ENCODE measurements around the gene RRP8.
A peak's percentile ranks its signal among the peaks of the same experiment; 100 is the strongest.

RRP8 gene

DNA sequence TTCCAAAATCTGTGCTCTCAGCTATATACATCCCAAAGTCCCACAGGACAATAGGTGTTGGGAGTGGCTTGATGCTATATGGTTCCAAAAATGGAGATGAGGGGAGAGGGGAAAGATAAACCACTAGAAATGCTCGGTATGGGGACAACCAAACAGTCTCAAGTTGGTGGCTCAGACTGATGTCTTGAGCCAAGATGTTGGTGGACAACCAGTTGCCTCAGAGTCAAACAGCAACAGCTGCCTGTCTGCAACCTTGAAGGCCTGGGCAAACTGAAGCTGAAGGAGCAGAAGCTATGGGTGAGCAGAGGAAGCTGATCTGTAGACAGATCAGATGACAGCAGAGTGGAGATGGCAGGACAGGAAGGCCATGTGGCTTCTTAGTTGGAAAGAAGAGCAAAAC lies 4.0 kb downstream of the RRP8 start:
- no peak for DNase-seq

GRCh38 chr11:6598555-6598954 lies 4.9 kb downstream of the RRP8 start:
- DNase-seq, result no peak

DNA sequence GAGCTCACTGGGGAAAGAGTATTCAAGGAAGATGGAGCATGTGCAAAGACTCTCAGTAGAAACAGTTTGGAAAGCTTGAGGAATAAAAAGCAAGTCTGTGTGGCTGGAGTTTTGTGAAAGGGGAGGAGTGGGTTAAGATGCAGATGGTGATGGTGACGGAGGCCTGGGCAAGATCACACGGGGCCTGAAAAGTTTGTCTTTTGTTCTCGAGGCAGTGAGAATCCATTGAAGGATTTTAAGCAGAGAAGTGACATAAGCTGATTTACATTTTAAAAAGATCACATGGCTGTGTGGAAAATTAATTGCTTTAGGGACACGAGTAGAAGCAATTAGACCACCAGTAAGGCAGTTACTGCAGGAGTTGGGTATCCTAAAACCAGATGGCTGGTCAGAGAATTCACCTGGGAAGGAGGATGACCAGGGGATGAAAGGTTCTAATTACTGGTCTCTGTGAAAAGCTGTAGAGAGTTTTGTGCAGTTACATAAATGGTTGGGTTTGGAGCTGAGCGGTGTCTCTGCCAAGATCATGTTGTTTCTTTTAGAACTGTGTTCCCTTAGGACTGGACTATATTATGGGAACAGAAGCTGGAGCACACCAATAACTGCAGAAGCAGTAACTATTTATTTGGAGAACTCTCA lies 7.1 kb downstream of the RRP8 start:
- no peak for DNase-seq

DNA sequence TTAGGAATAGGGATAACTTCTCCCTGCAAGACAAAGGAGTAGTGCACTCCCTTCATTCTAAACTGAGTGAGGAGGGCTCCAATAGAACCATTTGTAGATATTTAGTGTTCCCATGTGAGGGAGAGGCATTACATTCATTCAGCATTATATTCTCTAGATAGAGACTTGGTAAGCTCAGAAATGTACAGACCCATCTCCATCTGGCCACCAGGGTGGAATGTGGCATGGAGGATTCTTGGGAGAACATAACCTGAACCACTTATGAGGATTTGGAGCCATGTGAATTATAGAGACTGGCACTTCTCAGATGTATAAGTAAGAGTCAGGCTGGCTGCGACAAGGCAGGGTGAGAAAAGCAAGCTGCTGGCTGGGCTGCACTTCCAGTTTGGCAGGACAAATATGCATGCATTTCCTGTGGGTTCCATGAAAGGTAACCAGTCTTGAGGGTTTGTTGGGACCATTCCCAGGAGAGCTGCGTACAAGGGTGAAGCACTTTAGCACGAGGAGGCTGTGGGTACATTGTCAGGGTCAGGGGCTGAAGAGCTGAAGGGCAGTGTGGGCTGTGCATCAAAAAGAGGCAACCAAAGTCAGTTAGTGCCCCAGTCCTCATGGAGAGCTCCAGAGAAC lies 9.2 kb downstream of the RRP8 start:
- no peak for DNase-seq

GRCh38 chr11:6588018-6588417 lies 15.4 kb downstream of the RRP8 start:
- no peak for DNase-seq

DNA sequence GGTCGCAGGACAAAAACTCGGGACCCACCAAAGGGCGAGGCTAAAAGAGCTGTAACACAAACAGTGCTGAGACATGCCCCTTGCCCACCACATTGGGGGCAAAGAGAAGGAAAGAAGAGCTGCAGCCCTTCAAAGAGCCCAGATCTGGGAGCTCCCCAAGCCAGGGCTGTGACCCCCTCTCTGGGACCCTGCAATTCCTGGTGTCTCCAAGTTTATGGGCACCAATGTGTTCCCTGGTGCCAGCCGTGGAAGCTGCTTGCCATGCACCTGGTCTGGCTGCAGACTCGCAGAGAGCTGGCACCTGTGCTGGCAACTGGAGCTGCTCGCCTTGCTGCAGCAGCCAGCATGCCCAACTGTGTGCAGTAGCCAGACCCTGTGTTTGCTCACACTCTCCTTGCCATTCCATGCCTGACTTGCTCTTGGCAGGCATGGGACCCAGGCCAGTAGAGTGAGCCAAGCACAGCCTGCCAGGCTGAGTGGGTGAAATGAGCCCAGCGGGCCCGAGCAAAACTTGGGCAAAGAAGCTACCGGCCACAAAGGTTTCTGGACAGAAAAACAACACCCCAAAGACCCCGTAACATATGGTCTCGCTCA lies 16.0 kb downstream of the RRP8 start:
- no peak for DNase-seq

GRCh38 chr11:6586434-6587359 lies 16.7 kb downstream of the RRP8 start:
- no peak for DNase-seq

DNA sequence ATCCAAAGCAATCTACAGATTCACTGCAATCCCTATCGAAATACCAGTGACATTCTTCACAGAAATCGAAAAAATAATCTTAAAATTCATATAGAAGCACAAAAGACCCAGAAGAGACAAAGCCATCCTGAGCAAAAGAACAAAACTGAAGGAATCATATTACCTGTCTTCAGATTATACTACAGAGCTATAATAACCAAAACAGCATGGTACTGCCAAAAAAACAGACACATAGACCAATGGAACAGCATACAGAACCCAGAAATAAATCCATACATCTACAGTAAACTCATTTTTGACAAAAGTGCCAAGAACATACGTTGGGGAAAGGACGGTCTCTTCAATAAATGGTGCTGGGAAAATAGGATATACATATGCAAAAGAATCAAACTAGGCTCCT lies 18.9 kb downstream of the RRP8 start:
- DNase-seq, result no peak

DNA sequence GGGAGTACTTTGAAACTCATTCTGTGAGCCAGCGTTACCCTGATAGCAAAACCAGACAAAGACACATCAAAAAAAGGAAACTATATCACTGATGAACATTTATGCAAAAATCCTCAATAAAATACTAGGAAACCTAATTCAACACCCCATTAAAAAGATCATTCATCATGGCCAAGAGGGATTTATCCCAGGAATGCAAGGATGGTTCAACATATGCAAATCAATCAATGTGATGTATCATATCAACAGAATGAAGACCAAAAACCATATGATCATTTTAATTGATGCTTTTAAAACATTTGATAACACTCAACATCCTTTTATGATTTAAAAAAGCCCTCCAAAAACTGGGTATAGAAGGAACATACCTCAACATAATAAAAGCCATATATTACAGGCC lies 19.8 kb downstream of the RRP8 start:
- DNase-seq, result no peak

- DNase-seq, result no peak
Measured at GRCh38 chr11:6579681-6580080, 23.7 kb downstream of the RRP8 start.

DNA sequence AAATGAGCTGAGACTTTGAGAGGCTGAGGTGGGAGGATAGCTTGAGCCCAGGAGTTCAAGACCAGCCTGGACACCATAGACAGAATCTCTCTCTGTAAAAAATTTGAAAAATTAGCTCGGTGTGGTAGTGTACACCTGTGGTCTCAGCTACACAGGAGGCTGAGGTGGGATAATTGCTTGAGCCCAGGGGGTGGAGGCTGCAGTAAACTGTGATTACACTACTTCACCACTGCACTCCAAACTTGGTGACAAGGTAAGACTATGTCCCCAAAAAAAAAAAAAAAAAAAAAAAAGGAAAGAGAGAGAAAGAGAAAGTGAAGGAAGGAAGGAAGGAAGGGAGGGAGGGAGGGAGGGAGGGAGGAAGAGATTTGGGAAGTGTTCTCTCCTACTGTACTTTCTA lies 25.3 kb downstream of the RRP8 start:
- no peak for DNase-seq

GRCh38 chr11:6576471-6577373 lies 26.7 kb downstream of the RRP8 start:
- peak; percentile 72 for DNase-seq

DNA sequence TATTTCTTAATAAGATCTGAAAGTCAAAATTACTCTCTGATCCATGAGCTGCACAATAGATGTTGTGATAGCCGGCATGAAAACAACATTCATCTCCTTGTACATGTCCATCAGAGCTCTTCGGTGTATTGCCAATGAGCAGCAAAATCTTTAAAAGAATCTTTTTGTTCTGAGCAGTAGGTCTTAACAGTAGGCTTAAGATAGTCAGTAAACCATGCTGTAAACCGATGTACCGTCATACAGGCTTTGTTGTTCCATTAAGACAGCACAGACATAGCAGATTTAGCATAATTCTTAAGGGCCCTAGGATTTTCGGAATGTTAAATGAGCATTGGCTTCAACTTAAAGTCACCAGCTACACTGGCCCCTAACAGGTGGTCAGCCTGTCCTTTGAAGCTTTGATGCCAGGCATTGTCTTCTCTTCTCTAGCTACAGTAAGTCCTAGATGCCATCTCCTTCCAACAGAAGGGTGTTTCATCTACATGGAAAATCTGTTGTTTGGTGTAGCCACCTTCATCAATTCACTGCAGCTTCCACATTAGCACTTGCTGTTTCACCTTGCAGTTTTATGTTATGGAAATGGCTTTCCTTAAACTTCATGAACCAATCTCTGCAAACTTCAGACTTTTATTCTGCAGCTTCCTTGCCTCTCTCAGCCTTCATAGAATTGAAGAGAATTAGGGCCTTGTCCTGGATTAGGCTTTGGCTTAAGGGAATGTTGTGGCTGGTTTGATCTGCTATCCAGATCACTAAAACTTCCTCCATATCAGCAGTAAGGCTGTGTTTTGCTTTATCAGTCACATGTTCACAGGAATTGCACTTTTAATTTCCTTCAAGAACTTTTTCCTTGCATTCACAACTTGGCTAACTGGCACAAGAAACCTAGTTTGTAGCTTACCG lies 28.4 kb downstream of the RRP8 start:
- no peak for DNase-seq

GRCh38 chr11:6572215-6572614 lies 31.2 kb downstream of the RRP8 start:
- DNase-seq, result no peak

GRCh38 chr11:6571434-6572008 lies 31.9 kb downstream of the RRP8 start:
- no peak for DNase-seq

GRCh38 chr11:6570691-6571427 lies 32.6 kb downstream of the RRP8 start:
- no peak for DNase-seq

GRCh38 chr11:6569706-6570105 lies 33.7 kb downstream of the RRP8 start:
- DNase-seq, result no peak

DNA sequence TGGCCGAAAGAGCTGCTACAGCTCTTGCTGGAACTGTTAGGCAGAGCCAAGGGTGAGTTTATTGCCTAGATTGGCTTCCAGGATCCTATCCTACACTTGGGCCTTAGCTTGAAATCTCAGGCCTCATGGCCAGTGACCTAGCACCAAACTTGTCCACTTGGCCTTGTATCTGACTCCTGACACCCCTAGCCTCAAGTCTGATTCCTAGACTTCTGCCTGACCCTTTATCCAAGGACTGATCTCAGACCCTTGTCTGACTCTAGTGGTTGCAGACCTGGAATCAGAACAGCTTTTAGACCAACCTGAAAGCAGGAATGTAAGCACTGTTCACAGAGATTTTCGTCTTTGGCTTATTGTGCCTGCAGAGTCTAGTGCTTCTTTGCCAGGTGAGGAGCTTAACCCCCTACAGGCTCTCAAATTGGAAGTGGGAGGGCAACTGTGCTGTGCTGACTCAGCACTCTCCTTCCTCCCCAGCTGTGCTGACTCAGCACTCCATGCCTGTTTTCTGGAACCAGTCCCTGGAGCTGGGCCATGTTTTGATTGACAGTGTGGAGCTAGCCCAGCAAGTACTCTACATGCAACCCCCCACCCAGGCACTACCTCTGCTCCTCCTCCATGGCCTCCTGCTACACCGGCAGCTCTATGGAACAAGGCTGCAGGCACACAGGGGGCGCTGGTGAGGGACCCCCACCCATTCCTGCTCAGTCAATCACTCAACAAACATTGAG lies 35.1 kb downstream of the RRP8 start:
- no peak for DNase-seq

- no peak for DNase-seq
Measured at GRCh38 chr11:6567371-6567745, 36.1 kb downstream of the RRP8 start.

Measured in left hindlimb (tissue), 1 donor.